SU-DHL-6 (cell line): Measurements from ENCODE around the gene ZDHHC1.

ENCODE experiments used
- H2AFZ ChIP-seq: fragments of 200-600 bp; sonication (generic); 2 replicates; pipeline ENCODE4 v1.6.1; 2014; ENCODE audit warnings: low read depth, mild to moderate bottlenecking, moderate library complexity, mixed read lengths, antibody characterized with exemption, low read length; ENCODE audit not compliant: severe bottlenecking
- H3F3A ChIP-seq: fragments of 200-600 bp; shearing (Covaris generic); 2 replicates; pipeline ENCODE4 v1.6.0; 2016; ENCODE audit warnings: antibody characterized with exemption, mild to moderate bottlenecking; ENCODE audit not compliant: insufficient read depth
- H3K27ac ChIP-seq: fragments of 200-600 bp; sonication (generic); 2 replicates; pipeline ENCODE4 v1.5.1; 2016; ENCODE audit warnings: low read depth, mild to moderate bottlenecking, low read length, moderate library complexity, mixed read lengths
- H3K27me3 ChIP-seq: fragments of 200-600 bp; sonication (generic), shearing (Covaris generic); 2 replicates; pipeline ENCODE4 v1.6.0; 2014; ENCODE audit warnings: mild to moderate bottlenecking, low read length
- H3K36me3 ChIP-seq: fragments of 200-600 bp; sonication (generic); 2 replicates; pipeline ENCODE4 v1.6.1; 2014; ENCODE audit warnings: mild to moderate bottlenecking, low read length, mixed read lengths
- H3K4me2 ChIP-seq: fragments of 300-600, 200-600 bp; shearing (Covaris generic), sonication (generic); 2 replicates; pipeline ENCODE4 v1.6.0; 2014; ENCODE audit warnings: low read length, low read depth, mild to moderate bottlenecking; ENCODE audit not compliant: poor library complexity, severe bottlenecking
- H3K4me3 ChIP-seq: fragments of 200-600 bp; sonication (generic); 2 replicates; pipeline ENCODE4 v1.5.1; 2014; ENCODE audit warnings: antibody characterized with exemption, low read length, mild to moderate bottlenecking, mixed read lengths; ENCODE audit not compliant: insufficient read depth, poor library complexity, severe bottlenecking
- H3K79me2 ChIP-seq: fragments of 200-600 bp; sonication (generic); 2 replicates; pipeline ENCODE4 v1.6.1; 2014; ENCODE audit warnings: mild to moderate bottlenecking, low read length, moderate library complexity; ENCODE audit not compliant: insufficient read depth
- H3K9ac ChIP-seq: fragments of 200-600 bp; sonication (generic); 2 replicates; pipeline ENCODE4 v1.7.0; 2014; ENCODE audit warnings: mild to moderate bottlenecking, low read length
- H3K9me2 ChIP-seq: fragments of 200-600 bp; sonication (generic); replicated peaks from 2 replicates; pipeline ENCODE4 v1.6.1; 2014; ENCODE audit warnings: low read length; ENCODE audit not compliant: insufficient read depth
- H3K9me3 ChIP-seq: fragments of 200-600 bp; sonication (generic); 2 replicates; pipeline ENCODE4 v1.6.1; 2014; ENCODE audit warnings: low read length, mixed read lengths; ENCODE audit not compliant: insufficient read depth
- H4K20me1 ChIP-seq: fragments of 200-600 bp; sonication (generic); 2 replicates; pipeline ENCODE4 v1.6.1; 2014; ENCODE audit warnings: low read depth, mild to moderate bottlenecking, antibody characterized with exemption, low read length, moderate library complexity, mixed read lengths
- EZH2phosphoT487 ChIP-seq: fragments of 200-600 bp; sonication (generic), shearing (Covaris generic); conservative IDR thresholded peaks from 2 replicates; pipeline ENCODE4 v1.6.1; 2018; ENCODE audit warnings: mild to moderate bottlenecking, antibody characterized with exemption, low read length, moderate library complexity, mixed read lengths
- TF ChIP-seq, protein P1 (sequence below): fragments of 200-600 bp; sonication (generic); IDR thresholded peaks from one replicate; pipeline ENCODE4 v1.5.1; 2017; ENCODE audit warnings: antibody characterized with exemption, mild to moderate bottlenecking, low read length, moderate library complexity; ENCODE audit not compliant: insufficient read depth, poor library complexity, severe bottlenecking

Gene ZDHHC1

GRCh38 chr16:67387479-67388079 lies 28.7 kb downstream of the ZDHHC1 start:
- Histone ChIP-seq H3K79me2 (no peaks in the 10 kb centered on the region), H3K9me2 (no peaks in the 10 kb centered on the region), H3K9ac (no peak overlapping the region), H3K27ac (no peak overlapping the region), H3K9me3 (no peaks in the 10 kb centered on the region), H3K27me3 (no peaks in the 10 kb centered on the region), H3K36me3 (no peaks in the 10 kb centered on the region), H3F3A (no peaks in the 10 kb centered on the region), H3K4me3 (no peak overlapping the region), H4K20me1 (no peaks in the 10 kb centered on the region), H2AFZ (no peak overlapping the region), H3K4me2 (no peak overlapping the region)
- TF ChIP-seq, protein P1, sequence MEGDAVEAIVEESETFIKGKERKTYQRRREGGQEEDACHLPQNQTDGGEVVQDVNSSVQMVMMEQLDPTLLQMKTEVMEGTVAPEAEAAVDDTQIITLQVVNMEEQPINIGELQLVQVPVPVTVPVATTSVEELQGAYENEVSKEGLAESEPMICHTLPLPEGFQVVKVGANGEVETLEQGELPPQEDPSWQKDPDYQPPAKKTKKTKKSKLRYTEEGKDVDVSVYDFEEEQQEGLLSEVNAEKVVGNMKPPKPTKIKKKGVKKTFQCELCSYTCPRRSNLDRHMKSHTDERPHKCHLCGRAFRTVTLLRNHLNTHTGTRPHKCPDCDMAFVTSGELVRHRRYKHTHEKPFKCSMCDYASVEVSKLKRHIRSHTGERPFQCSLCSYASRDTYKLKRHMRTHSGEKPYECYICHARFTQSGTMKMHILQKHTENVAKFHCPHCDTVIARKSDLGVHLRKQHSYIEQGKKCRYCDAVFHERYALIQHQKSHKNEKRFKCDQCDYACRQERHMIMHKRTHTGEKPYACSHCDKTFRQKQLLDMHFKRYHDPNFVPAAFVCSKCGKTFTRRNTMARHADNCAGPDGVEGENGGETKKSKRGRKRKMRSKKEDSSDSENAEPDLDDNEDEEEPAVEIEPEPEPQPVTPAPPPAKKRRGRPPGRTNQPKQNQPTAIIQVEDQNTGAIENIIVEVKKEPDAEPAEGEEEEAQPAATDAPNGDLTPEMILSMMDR, result no peak
- no peak for TF ChIP-seq EZH2phosphoT487

DNA sequence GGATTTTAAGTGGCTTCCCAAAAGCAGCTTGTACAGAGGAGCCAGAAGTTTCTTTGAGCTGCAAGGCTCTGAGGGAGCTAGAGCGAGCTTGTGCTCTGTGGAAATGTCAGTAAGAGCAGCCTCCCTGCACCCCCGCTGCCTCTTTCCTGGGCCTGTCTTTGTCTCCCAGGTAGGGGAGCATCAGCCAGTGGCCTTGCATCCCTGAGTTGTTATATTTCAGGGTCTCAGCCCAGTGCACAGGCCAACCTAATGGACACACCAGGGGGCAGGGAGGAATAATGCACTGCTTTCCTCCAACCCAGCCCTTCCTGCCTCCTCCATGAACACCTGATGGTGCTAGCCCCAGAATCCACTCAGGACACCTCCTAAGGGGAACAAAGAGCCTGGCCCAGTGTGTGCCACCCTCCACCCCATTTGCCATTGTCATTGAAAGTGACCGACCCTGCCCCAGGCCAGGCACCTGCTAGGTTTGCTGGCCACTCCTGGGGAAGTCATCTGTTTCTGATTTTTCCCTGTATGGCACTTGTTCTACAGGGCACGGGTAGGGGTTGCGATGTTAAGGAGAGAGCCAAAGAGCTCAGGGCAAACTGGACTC lies 29.3 kb downstream of the ZDHHC1 start:
- no peaks in the 10 kb centered on the region for H3K9me2 ChIP-seq
- no peak overlapping the region for H3K4me2 ChIP-seq

DNA sequence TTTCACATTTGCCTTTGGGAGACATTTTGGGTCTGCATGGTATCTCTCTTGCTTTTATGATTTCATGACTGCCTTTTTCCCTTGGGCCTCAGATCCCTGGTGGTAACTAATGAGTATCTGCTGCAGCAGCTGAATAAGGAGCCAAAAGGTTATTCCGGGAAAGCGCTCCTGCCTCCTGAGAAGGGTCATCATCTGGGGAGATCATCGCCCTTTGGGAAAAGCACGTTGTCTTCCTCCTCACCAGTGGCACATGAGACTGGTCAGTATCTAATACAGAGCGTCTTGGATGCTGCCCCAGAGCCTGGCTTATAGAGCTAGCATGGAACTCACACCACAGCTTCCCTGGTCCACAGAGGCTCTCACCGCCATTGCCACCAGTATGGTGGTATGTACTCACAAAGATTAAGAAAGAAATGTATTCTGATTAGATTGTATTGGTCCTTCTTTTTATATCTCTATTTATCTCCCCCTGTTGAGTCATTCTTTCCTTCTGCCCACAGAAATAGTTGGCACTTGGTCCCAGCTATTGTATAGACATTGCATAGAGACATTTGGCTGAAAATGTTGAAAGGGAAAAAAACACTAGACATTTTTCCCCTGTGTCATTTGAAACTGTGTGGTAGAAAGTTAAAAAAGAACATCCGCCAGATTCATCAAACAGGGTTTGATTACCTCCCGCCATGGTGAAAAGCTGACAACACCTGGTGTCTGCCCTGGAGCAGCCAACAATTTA lies 31.3 kb downstream of the ZDHHC1 start:
- Histone ChIP-seq H3K36me3 (no peaks in the 10 kb centered on the region), H3K79me2 (no peaks in the 10 kb centered on the region), H3K27ac (no peak overlapping the region), H3K9ac (no peak overlapping the region), H3K4me3 (no peak overlapping the region), H4K20me1 (no peaks in the 10 kb centered on the region), H3K27me3 (no peaks in the 10 kb centered on the region), H2AFZ (no peak overlapping the region), H3K9me3 (no peaks in the 10 kb centered on the region), H3K4me2 (no peak overlapping the region), H3F3A (no peaks in the 10 kb centered on the region), H3K9me2 (no peaks in the 10 kb centered on the region)
- TF ChIP-seq, protein P1, result no peak
- no peak for TF ChIP-seq EZH2phosphoT487

More for the DNA sequence above, 29.3 kb downstream of the ZDHHC1 start:
- Histone ChIP-seq H3K27me3 (no peaks in the 10 kb centered on the region), H3K79me2 (no peaks in the 10 kb centered on the region), H2AFZ (no peak overlapping the region), H3F3A (no peaks in the 10 kb centered on the region), H3K27ac (no peak overlapping the region), H3K4me3 (no peak overlapping the region), H4K20me1 (no peaks in the 10 kb centered on the region), H3K36me3 (no peaks in the 10 kb centered on the region), H3K9ac (no peak overlapping the region), H3K9me3 (no peaks in the 10 kb centered on the region)
- TF ChIP-seq EZH2phosphoT487, result no peak
- TF ChIP-seq, protein P1, result no peak
